Measurements from ENCODE around the gene CEP89.
"Not testable (repeated sequence)": the region's sequence is repeated elsewhere in the genome, so short reads cannot be mapped to it uniquely, and the experiment has no call there.

Gene CEP89

DNA sequence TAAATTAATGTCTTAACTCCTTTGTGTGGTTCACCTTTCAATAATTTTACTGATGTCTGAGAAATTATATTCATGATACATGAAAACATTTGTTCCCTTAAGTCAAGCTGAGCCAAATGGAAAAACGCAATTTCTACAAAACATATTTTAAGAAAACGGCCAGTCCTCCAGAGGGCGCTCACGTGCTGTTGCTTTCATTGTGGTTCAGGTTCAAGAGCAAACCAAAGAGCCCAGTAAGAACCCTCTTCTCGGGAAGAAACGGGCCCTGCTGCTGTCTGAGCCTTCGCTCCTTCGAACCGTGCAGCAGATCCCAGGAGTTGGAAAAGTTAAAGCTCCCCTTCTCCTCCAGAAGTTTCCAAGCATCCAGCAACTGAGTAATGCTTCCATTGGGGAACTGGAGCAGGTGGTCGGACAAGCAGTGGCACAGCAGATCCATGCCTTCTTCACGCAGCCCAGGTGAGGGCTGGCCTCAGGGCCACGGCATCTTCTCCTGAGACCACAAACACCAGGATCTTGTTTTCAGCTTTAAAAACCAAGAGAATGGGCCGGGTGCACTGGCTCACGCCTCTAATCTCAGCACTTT lies 4.6 kb upstream of the CEP89 start:
- H3K4me3 ChIP-seq (ENCODE audit: low read length), result no peak overlapping the region
- DNase-seq (ENCODE audit: low read depth), result peak; percentile 55
- TF ChIP-seq, protein P1, sequence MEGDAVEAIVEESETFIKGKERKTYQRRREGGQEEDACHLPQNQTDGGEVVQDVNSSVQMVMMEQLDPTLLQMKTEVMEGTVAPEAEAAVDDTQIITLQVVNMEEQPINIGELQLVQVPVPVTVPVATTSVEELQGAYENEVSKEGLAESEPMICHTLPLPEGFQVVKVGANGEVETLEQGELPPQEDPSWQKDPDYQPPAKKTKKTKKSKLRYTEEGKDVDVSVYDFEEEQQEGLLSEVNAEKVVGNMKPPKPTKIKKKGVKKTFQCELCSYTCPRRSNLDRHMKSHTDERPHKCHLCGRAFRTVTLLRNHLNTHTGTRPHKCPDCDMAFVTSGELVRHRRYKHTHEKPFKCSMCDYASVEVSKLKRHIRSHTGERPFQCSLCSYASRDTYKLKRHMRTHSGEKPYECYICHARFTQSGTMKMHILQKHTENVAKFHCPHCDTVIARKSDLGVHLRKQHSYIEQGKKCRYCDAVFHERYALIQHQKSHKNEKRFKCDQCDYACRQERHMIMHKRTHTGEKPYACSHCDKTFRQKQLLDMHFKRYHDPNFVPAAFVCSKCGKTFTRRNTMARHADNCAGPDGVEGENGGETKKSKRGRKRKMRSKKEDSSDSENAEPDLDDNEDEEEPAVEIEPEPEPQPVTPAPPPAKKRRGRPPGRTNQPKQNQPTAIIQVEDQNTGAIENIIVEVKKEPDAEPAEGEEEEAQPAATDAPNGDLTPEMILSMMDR (conservative IDR thresholded peaks at IDR 0.05; ENCODE audit: low read length), result peak; percentile 88

DNA sequence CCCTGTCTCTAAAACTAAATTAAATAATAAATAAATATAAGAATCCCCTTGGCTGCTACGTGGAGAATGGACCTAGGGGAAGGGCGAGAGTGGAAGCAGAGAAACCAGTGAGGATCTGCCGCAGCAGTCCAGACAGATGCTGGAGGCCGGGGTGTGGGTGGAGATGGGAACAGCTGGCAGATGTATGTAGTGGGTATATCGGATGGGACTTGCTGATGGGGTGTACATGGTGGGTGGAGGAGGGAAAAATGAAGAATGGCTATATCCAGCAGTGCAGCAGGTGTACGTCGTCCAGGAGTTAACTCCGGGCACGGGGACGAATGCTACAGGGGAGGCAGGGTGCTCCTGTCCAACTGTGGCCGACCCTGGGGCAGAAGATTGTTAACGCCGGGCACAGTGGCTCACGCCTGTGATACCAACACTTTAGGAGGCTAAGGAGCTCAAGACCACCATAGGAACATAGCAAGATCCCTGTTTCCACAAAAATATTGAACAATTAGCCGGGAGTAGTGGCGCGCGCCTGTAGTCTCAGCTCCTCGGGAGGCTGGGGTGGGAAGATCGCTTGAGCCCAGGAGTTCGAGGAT lies 654 bp downstream of the CEP89 start:
- peak overlapping the region; percentile 81 for H3K4me3 ChIP-seq (ENCODE audit: low read length)
- TF ChIP-seq, protein P1 (conservative IDR thresholded peaks at IDR 0.05; ENCODE audit: low read length), result no peak
- DNase-seq (ENCODE audit: low read depth), result peak; percentile 3

DNA sequence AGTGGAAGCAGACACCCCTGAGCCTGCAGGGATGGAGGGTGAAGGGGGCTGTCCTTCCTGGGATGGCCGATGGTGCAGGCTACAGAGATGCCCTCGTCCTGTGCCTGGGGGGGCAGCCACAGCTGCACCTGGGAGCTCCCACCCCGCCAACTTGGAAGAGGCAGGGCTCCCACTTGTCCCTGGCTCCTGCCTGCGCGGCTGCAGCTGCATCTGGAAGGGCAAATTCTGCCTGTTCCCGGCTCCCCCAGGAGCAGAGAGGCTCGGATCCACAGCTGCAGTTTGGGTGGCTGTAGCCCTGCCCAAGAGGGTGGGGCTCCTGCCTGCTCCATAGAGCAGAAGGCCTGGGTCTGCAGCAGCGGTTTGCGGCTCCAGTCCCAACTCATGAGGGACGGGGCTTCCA lies 2.2 kb downstream of the CEP89 start:
- no peak overlapping the region for H3K4me3 ChIP-seq (ENCODE audit: low read length)
- TF ChIP-seq, protein P1 (conservative IDR thresholded peaks at IDR 0.05; ENCODE audit: low read length), result no peak
- no peak for DNase-seq (ENCODE audit: low read depth)

DNA sequence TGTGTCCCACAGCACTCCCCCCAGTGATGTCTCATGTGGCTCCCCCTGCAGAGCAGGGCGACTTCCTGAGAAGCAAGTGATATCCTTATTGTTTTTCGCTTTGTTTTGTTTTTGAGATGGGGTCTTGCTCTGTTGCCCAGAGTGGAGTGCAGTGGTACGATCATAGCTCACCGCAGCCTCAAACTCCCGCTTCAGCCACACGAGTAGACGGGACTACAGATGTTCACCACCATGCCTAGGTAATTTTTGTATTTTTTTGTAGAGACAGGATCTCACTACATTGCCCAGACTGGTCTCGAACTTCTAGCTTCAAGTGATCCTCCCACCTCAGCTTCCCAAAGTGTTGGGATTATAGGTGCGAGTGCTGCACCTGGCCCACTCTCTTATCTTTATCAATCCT lies 5.0 kb downstream of the CEP89 start:
- DNase-seq (ENCODE audit: low read depth), result no peak
- no peak overlapping the region for H3K4me3 ChIP-seq (ENCODE audit: low read length)
- TF ChIP-seq, protein P1 (conservative IDR thresholded peaks at IDR 0.05; ENCODE audit: low read length), result no peak

- TF ChIP-seq, protein P1 (conservative IDR thresholded peaks at IDR 0.05; ENCODE audit: low read length), result no peak
- H3K4me3 ChIP-seq (ENCODE audit: low read length), result no peak overlapping the region
- no peak for DNase-seq (ENCODE audit: low read depth)
Measured at GRCh38 chr19:32945260-32945659, 26.5 kb downstream of the CEP89 start.

GRCh38 chr19:32941273-32941672 lies 30.5 kb downstream of the CEP89 start:
- DNase-seq (ENCODE audit: low read depth), result peak; percentile 1

DNA sequence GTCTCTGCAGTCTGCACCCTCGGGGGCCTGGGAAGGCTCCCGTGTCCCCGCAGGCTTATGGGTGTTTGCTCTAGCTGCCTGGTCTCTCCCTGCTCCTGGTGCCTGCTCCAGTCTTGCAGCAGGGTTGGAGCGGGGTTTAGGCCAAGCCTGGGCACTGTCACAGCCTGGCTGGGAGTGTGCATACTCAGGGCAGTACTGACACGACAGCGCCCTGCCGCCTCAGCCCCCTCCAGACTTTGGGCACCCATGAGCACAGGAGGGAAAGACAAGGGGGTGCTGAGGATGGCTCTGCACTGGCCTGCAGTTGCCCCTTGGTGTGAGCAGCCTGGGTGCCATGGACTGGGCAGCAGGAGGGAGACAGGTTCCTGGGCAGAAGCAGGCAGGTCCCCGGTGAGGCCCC lies 35.7 kb downstream of the CEP89 start:
- no peak for DNase-seq (ENCODE audit: low read depth)
- TF ChIP-seq, protein P1 (conservative IDR thresholded peaks at IDR 0.05; ENCODE audit: low read length), result no peak
- H3K4me3 ChIP-seq (ENCODE audit: low read length), result no peak overlapping the region

More at GRCh38 chr19:32941273-32941672, 30.5 kb downstream of the CEP89 start:
- not testable (repeated sequence) for H3K4me3 ChIP-seq (ENCODE audit: low read length)
